Right renal pelvis (tissue), 4 donors: ENCODE results near the gene TAF9B. TPM values are rescaled to one million over a fixed set of nuclear protein-coding genes. Genes with fewer than 3 reads are reported as not detected.
"Not testable (repeated sequence)": the region's sequence is repeated elsewhere in the genome, so short reads cannot be mapped to it uniquely, and the experiment has no call there.

ENCODE experiments used
- DNase-seq, 4 donors: peaks; one replicate each; pipeline ENCODE4 v3.0.0-alpha.2; 2013; ENCODE audit warnings: low read depth in 4 of 4, low spot score in 3 of 4, missing footprints in 1 of 4
- polyA plus RNA-seq, 4 donors: library from polyadenylated mRNA; unstranded; fragments of 120-200 nt; gene quantifications; one replicate each; pipeline ENCODE4 v1.2.1, GENCODE V29; 2013; ENCODE audit not compliant: insufficient read length in 4 of 4

TAF9B gene
- polyA plus RNA-seq: 10 to 100 TPM; 45.9 to 61.6 (median 57.5) TPM

- DNase-seq: peak; percentile 45 to 69 (median 65)
These were observed at the start of gene TAF9B for GRCh38 chrX:78139160-78140123. Gene TAF9B (minus strand): TSS chrX:78139650. CDS start chrX:78139611, 39 bp downstream.

GRCh38 chrX:78182881-78183280 lies 43.4 kb upstream of the TAF9B start:
- no peak for DNase-seq

GRCh38 chrX:78181307-78181706 lies 41.9 kb upstream of the TAF9B start:
- no peak for DNase-seq

GRCh38 chrX:78168065-78168464 lies 28.6 kb upstream of the TAF9B start:
- DNase-seq: no peak

GRCh38 chrX:78165425-78165824 lies 26.0 kb upstream of the TAF9B start:
- DNase-seq: no peak

- DNase-seq: not testable (repeated sequence)
These were observed 23.7 kb upstream of the TAF9B start for GRCh38 chrX:78163175-78163574.

GRCh38 chrX:78160711-78161110 lies 21.3 kb upstream of the TAF9B start:
- not testable (repeated sequence) for DNase-seq

- not testable (repeated sequence) for DNase-seq
These were observed 18.4 kb upstream of the TAF9B start for GRCh38 chrX:78157846-78158245.

- DNase-seq: not testable (repeated sequence)
These were observed 17.9 kb upstream of the TAF9B start for GRCh38 chrX:78157373-78157772.

GRCh38 chrX:78147002-78147540 lies 7.6 kb upstream of the TAF9B start:
- DNase-seq: not testable (repeated sequence)

- no peak for DNase-seq
These were observed 756 bp upstream of the TAF9B start for GRCh38 chrX:78140206-78140605.

- no peak for DNase-seq
These were observed 6.1 kb downstream of the TAF9B start for GRCh38 chrX:78133238-78133960.

GRCh38 chrX:78131117-78131516 lies 8.3 kb downstream of the TAF9B start:
- no peak for DNase-seq

GRCh38 chrX:78130396-78130795 lies 9.1 kb downstream of the TAF9B start:
- DNase-seq: no peak

GRCh38 chrX:78129714-78130113 lies 9.7 kb downstream of the TAF9B start:
- no peak for DNase-seq

- not testable (repeated sequence) for DNase-seq
These were observed 13.7 kb downstream of the TAF9B start for GRCh38 chrX:78125781-78126180.

- no peak for DNase-seq
These were observed 14.3 kb downstream of the TAF9B start for GRCh38 chrX:78125148-78125547.

- DNase-seq: no peak
These were observed 15.1 kb downstream of the TAF9B start for GRCh38 chrX:78124307-78124706.

GRCh38 chrX:78123190-78123589 lies 16.3 kb downstream of the TAF9B start:
- no peak for DNase-seq

- DNase-seq: no peak
These were observed 19.8 kb downstream of the TAF9B start for GRCh38 chrX:78119521-78120227.

GRCh38 chrX:78118628-78119027 lies 20.8 kb downstream of the TAF9B start:
- no peak for DNase-seq
